Lung (tissue), 12 donors: Measurements from ENCODE around the gene CAPG. TPM values are rescaled to one million over a fixed set of nuclear protein-coding genes. Genes with fewer than 3 reads are reported as not detected.
A peak's percentile ranks its signal among the peaks of the same experiment; 100 is the strongest.

ENCODE experiments used
- ATAC-seq: fragments of 200-7000 bp; cut with Tn5 transposase; one replicate; pipeline ENCODE4 v1.9.1; 2020; ENCODE audit warnings: moderate number of reproducible peaks; ENCODE audit not compliant: insufficient read depth, low FRiP score
- DNase-seq, 3 donors: peaks; one replicate each; pipeline ENCODE4 v3.0.0-alpha.2; 2013 to 2017
- H3K27ac ChIP-seq, 2 donors: one replicate each; pipeline ENCODE4 v1.5.1; 2013; ENCODE audit warnings: mild to moderate bottlenecking in 2 of 2, moderate library complexity in 2 of 2, control low read depth in 1 of 2, inconsistent platforms in 1 of 2, low read depth in 1 of 2, low read length in 1 of 2
- H3K27me3 ChIP-seq, 3 donors: one replicate each; pipeline ENCODE4 v1.5.1; 2013; ENCODE audit warnings: low read length in 2 of 3; ENCODE audit not compliant: control insufficient read depth in 3 of 3, insufficient read depth in 3 of 3
- H3K36me3 ChIP-seq, 4 donors: one replicate each; pipeline ENCODE4 v1.5.1; 2013; ENCODE audit warnings: low read length in 4 of 4, mild to moderate bottlenecking in 1 of 4, moderate library complexity in 1 of 4; ENCODE audit not compliant: control insufficient read depth in 4 of 4, insufficient read depth in 4 of 4
- H3K4me1 ChIP-seq, 5 donors: one replicate each; pipeline ENCODE4 v1.5.1; 2013; ENCODE audit warnings: low read length in 5 of 5, mild to moderate bottlenecking in 2 of 5, moderate library complexity in 1 of 5; ENCODE audit not compliant: control insufficient read depth in 5 of 5, insufficient read depth in 5 of 5
- H3K4me3 ChIP-seq: one replicate; pipeline ENCODE4 v1.5.1; 2013; ENCODE audit warnings: mild to moderate bottlenecking, control low read depth, moderate library complexity
- H3K9ac ChIP-seq, 2 donors: one replicate each; pipeline ENCODE4 v1.5.1; 2013; ENCODE audit warnings: low read length in 2 of 2, control low read depth in 1 of 2; ENCODE audit not compliant: insufficient read depth in 1 of 2
- H3K9me3 ChIP-seq, 4 donors: one replicate each; pipeline ENCODE4 v1.5.1; 2013; ENCODE audit warnings: low read length in 3 of 4, mild to moderate bottlenecking in 1 of 4, moderate library complexity in 1 of 4; ENCODE audit not compliant: control insufficient read depth in 4 of 4, insufficient read depth in 3 of 4
- CTCF ChIP-seq: IDR thresholded peaks from 2 replicates; pipeline ENCODE4 v1.5.1; 2012; ENCODE audit warnings: mild to moderate bottlenecking; ENCODE audit errors: control extremely low read depth, extremely low read depth
- WGBS, 2 donors: extraction: QIAGEN DNeasy Blood & Tissue Kit; methylation state at CpG; one replicate each; pipeline ENCODE4 v1.1.7; 2013; 5-methylcytosine and 5-hydroxymethylcytosine counted together
- polyA plus RNA-seq, 2 donors: library from polyadenylated mRNA; stranded (reverse); fragments of 200-250 nt; gene quantifications; one replicate each; pipeline ENCODE4 v1.2.1, GENCODE V29; 2013
- total RNA-seq, 2 donors: library from RNA; depleted of rRNA in 1 of 2; stranded (reverse); fragments of >200 nt in 1 of 2; gene quantifications; one replicate each; pipeline ENCODE4 v1.2.1, GENCODE V29; 2014 to 2021
- donor health status: control.
- donor health status: control.
- donor health status: Bipolar disorder and iron deficiency.
- donor health status: healthy.
- donor health status: DM: yes; HTN: yes; CAD: no.

The CAPG gene
- total and polyA plus RNA-seq, 4 donors: 53.2 to 415 (median 390) TPM

DNA sequence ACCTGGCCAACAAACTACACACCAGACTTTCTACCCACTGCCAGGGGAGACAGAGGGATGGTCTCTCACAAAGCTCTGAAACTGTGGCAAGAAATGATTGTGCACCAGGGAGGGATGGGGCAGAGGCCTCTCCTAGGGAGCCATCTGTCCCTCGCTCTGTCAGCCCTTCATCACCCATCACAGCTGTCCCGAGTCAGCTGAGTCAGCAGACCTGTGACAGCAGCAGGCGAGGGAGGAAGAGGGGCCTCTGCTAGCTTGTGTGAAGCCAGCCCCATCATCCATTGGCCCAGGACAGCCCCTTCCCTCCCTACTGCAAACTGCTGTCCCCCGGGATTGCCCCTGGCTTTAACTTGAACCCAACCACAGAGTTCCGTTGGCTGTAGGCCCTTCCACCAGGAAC is 13.4 kb upstream of the CAPG start:
- WGBS, 2 donors: 68 to 69% methylated on average over 5 of the region's 5 CpGs
- no peak for DNase-seq
- no peak for TF ChIP-seq CTCF
- H3K9ac ChIP-seq: no peak overlapping the region
- no peaks in the 10 kb centered on the region for H3K36me3 ChIP-seq
- no peak overlapping the region for H3K27ac ChIP-seq
- H3K9me3 ChIP-seq: no peaks in the 10 kb centered on the region
- no peaks in the 10 kb centered on the region for H3K27me3 ChIP-seq
- no peak overlapping the region for H3K4me3 ChIP-seq
- ATAC-seq: no peak
- H3K4me1 ChIP-seq: peaks cover 0 to 28% (median 9%) of the 10 kb centered on the region in 5 donors

DNA sequence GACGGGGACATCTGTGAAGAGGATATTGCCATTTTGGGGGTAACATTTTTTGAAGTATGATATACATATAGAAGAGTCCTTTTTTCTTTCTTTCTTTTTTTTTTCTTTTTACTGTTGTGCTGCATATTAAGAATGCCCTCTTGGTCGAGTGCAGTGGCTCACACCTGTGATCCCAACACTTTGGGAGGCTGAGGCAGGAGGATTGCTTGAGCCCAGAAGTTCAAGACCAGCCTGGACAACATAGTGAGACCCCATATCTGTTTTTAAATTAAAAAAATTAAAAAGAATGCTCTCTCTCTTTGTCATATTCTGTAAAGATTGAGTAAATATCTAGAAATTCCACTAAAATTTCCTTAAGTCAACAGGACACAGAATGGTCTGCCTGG is 11.9 kb upstream of the CAPG start:
- Histone ChIP-seq H3K36me3 (no peaks in the 10 kb centered on the region), H3K27ac (no peak overlapping the region), H3K9me3 (no peaks in the 10 kb centered on the region), H3K27me3 (no peaks in the 10 kb centered on the region), H3K9ac (peak overlapping the region in 1 of 2 donors; percentile 4), H3K4me1 (peaks cover 0 to 30% (median 9%) of the 10 kb centered on the region in 5 donors), H3K4me3 (no peak overlapping the region)
- TF ChIP-seq CTCF: no peak
- WGBS, 2 donors: 85 to 90% methylated on average over 2 of the region's 2 CpGs
- DNase-seq (no peak), ATAC-seq (no peak)

DNA sequence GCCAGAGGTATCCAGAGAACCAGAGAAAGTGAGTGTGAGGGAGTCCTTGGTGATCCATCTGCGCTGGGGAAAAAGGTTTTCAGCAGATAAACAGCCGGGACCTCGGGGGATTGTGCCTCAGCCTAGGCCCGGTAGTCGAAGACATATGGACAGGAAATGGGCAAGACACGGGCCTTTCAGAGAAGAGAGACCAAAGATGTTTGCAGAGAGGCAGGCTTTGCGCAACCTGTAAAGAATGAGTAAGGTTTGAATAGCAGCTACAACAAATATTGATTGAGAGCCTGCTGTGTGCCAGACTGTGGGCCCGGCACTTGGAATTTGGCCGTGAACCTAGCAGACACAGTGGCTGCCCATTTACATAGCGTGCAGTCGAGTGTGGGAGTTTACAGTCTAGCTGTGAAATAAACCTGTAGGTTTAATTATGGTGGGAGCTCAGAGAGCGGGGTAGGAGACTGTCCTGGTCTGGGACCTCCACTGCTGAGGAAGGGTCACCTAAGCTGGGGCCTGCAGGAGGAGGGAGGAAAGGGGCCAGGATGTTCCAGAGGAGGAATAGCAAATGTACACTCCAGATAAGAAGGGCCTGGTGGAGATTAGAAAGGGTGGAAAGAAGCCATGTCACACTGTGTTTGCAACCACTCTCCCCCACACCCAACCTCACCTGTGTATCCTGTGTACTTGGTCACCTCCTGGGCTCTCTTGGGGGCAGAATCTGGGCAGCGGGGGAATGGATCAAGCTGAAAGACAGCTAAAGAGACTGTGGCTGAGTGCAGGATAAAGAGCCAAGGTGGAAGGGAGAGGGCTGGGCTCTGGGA is 11.3 kb upstream of the CAPG start:
- H3K27ac ChIP-seq: peak overlapping the region; percentile 0 to 84
- no peak overlapping the region for H3K4me3 ChIP-seq
- no peaks in the 10 kb centered on the region for H3K27me3 ChIP-seq
- peaks cover 0 to 30% (median 9%) of the 10 kb centered on the region in 5 donors for H3K4me1 ChIP-seq
- ATAC-seq (peak; percentile 19), DNase-seq (peak; percentile 46 to 67 (median 56))
- TF ChIP-seq CTCF: no peak
- H3K9me3 ChIP-seq: no peaks in the 10 kb centered on the region
- H3K36me3 ChIP-seq: no peaks in the 10 kb centered on the region
- H3K9ac ChIP-seq: no peak overlapping the region
- WGBS, 2 donors: 52 to 60% methylated on average over 13 of the region's 13 CpGs
